K562 (cell line): ENCODE results near the gene MEI4. TPM values are rescaled to one million over a fixed set of nuclear protein-coding genes. Genes with fewer than 3 reads are reported as not detected.

Experiments used
- ATAC-seq: fragments of 200-7000 bp; cut with Tn5 transposase; 3 replicates; pipeline ENCODE4 v1.9.1; 2020; ENCODE audit warnings: moderate library complexity
- BruUV-seq: library from RNA; stranded (reverse); fragments of 400-500 nt; replicated peaks from 2 replicates; lab custom pipeline; 2021; lab: Mats Ljungman, UMichigan
- CTCF ChIA-PET: fragments of 300-600 bp; formaldehyde crosslinking; extraction: SDS; loops from one replicate; lab custom pipeline; 2021; ENCODE audit warnings: low intra/inter-chr PET ratio; lab: Yijun Ruan, JAX
- POLR2A ChIA-PET: fragments of 300-600, 350-650 bp; sonication (Branson Sonifier 250); formaldehyde crosslinking; extraction: SDS; loops from one replicate; lab custom pipeline; 2021; ENCODE audit warnings: antibody characterized with exemption, inconsistent platforms; lab: Yijun Ruan, JAX
- DNase-seq, 4 experiments: peaks; one replicate each; pipeline versions ENCODE4 v3.0.0 to v3.0.0-alpha.2; 2011 to 2018; ENCODE audit warnings: low spot score in 3 of 4, mixed read lengths in 3 of 4; ENCODE audit errors: extremely low read depth in 1 of 4
- FAIRE-seq: peaks from 2 replicates; lab custom pipeline; 2011; peaks lifted over from hg19 to GRCh38; lab: Jason Lieb, UNC
- H2AFZ ChIP-seq: 2 replicates; pipeline ENCODE4 v1.6.0; 2011; ENCODE audit warnings: low read depth, low read length, control low read depth, inconsistent platforms
- H3K27ac ChIP-seq: fragments of 200-600 bp; 3 replicates; pipeline ENCODE4 v1.8.0; 2011; ENCODE audit warnings: low read depth, mild to moderate bottlenecking, control low read depth, inconsistent platforms, low read length, moderate library complexity, mixed read lengths; ENCODE audit errors: extremely low read depth
- H3K27me3 ChIP-seq, 2 experiments: fragments of 300-600 bp in 1 of 2; 2 replicates in 1 of 2; 3 replicates in 1 of 2; pipeline versions ENCODE4 v1.6.0 to v1.8.0; 2011; ENCODE audit warnings: inconsistent platforms in 2 of 2, low read length in 2 of 2, mild to moderate bottlenecking in 1 of 2, mixed read lengths in 1 of 2, moderate library complexity in 1 of 2; ENCODE audit not compliant: control insufficient read depth in 2 of 2, insufficient read depth in 2 of 2
- H3K36me3 ChIP-seq: fragments of 300-600 bp; 3 replicates; pipeline ENCODE4 v1.8.0; 2011; ENCODE audit warnings: mild to moderate bottlenecking, low read length, inconsistent platforms; ENCODE audit not compliant: control insufficient read depth, insufficient read depth
- H3K4me1 ChIP-seq, 2 experiments: fragments of 200-600 bp in 1 of 2; replicated peaks in 1 of 2; 2 replicates in 1 of 2; 3 replicates in 1 of 2; pipeline versions ENCODE4 v1.5.1 to v1.8.0; 2011; ENCODE audit warnings: inconsistent platforms in 2 of 2, low read length in 2 of 2, mild to moderate bottlenecking in 1 of 2, mixed read lengths in 1 of 2, moderate library complexity in 1 of 2; ENCODE audit not compliant: control insufficient read depth in 2 of 2, insufficient read depth in 2 of 2
- H3K4me2 ChIP-seq: 2 replicates; pipeline ENCODE4 v1.6.1; 2011; ENCODE audit warnings: low read length, control low read depth, inconsistent platforms, mixed read lengths; ENCODE audit not compliant: insufficient read depth
- H3K4me3 ChIP-seq: fragments of 200-600 bp; sonication (generic), shearing (Covaris generic); 2 replicates; pipeline ENCODE4 v1.5.1; 2016; ENCODE audit warnings: control low read depth, inconsistent platforms
- H3K79me2 ChIP-seq: fragments of 200-600 bp; 3 replicates; pipeline ENCODE4 v1.8.0; 2011; ENCODE audit warnings: low read length, inconsistent platforms; ENCODE audit not compliant: control insufficient read depth, insufficient read depth
- H3K9ac ChIP-seq, 2 experiments: 2 replicates each; pipeline versions ENCODE4 v1.6.0 to v1.6.1; 2011; ENCODE audit warnings: low read depth in 2 of 2, low read length in 2 of 2, control low read depth in 1 of 2, inconsistent platforms in 1 of 2, mild to moderate bottlenecking in 1 of 2, mixed read lengths in 1 of 2; ENCODE audit not compliant: insufficient read depth in 1 of 2
- H3K9me1 ChIP-seq: one replicate; pipeline ENCODE4 v1.6.0; 2011; ENCODE audit warnings: inconsistent platforms, mild to moderate bottlenecking, low read length, moderate library complexity; ENCODE audit not compliant: control insufficient read depth, insufficient read depth
- H3K9me3 ChIP-seq: replicated peaks from 2 replicates; pipeline ENCODE4 v1.5.1; 2011; ENCODE audit warnings: low read depth, low read length, inconsistent platforms; ENCODE audit not compliant: control insufficient read depth, insufficient read depth
- H4K20me1 ChIP-seq: replicated peaks from 2 replicates; pipeline ENCODE4 v1.6.1; 2011; ENCODE audit warnings: low read length, inconsistent platforms, mixed read lengths; ENCODE audit not compliant: control insufficient read depth, insufficient read depth
- CREBBP ChIP-seq: IDR thresholded peaks from one replicate; pipeline ENCODE4 v1.6.1; 2012; ENCODE audit warnings: low read depth, mild to moderate bottlenecking, control low read depth, inconsistent platforms, low read length
- GMEB1 ChIP-seq: fragments of 250-450 bp; sonication (Bioruptor Pico); IDR thresholded peaks from 2 replicates; pipeline ENCODE4 v1.4.0; 2020; ENCODE audit warnings: mild to moderate bottlenecking
- MITF ChIP-seq: IDR thresholded peaks from 2 replicates; pipeline ENCODE4 v1.6.1; 2014; ENCODE audit warnings: antibody characterized with exemption
- PKNOX1 ChIP-seq: fragments of 450-650 bp; IDR thresholded peaks from 2 replicates; pipeline ENCODE4 v1.6.1; 2016
- RBM25 ChIP-seq: fragments of 200-400 bp; formaldehyde crosslinking; IDR thresholded peaks from 2 replicates; pipeline ENCODE4 v1.6.1; 2018; ENCODE audit warnings: low read length, low read depth, moderate library complexity; ENCODE audit not compliant: severe bottlenecking
- RCOR1 ChIP-seq, 2 experiments: IDR thresholded peaks; 2 replicates each; pipeline ENCODE4 v1.6.1; 2012; ENCODE audit warnings: low read depth in 2 of 2, low read length in 2 of 2, borderline replicate concordance in 1 of 2, improper control_type of control experiment in 1 of 2
- WGBS: fragments of 100-300 bp; shearing (Covaris generic); methylation state at CpG from one replicate; pipeline ENCODE4 v1.1.6; 2016; ENCODE audit warnings: low coverage, mixed read lengths; ENCODE audit not compliant: insufficient coverage; ENCODE audit errors: missing lambda C conversion rate; 5-methylcytosine and 5-hydroxymethylcytosine counted together
- in situ Hi-C: fragments of 300-500 bp; cut with MboI; formaldehyde crosslinking; loops from 4 replicates; pipeline ENCODE4 v1.15.0; 2018; ENCODE audit warnings: inconsistent platforms, mixed read lengths
- intact Hi-C: fragments of 100-400 bp; cut with micrococcal nuclease; formaldehyde crosslinking; loops from 2 replicates; pipeline ENCODE4 v1.14.2; 2022
- polyA plus RNA-seq, 8 experiments: library from polyadenylated mRNA; depleted of rRNA in 4 of 8; stranded (reverse) in 5 of 8; unstranded in 3 of 8; fragments of >200 nt; fragmentation: Nextera tagmentation in 2 of 8; fragmentation: Illumina TruSeq in 1 of 8; extraction: Ambion mirVana in 2 of 8; extraction: Trizol in 1 of 8; gene quantifications; 2 replicates each; pipeline versions ENCODE4 v1.2.1 to v1.2.3, GENCODE V29; 2011 to 2014; ENCODE audit warnings: inconsistent platforms in 1 of 8, missing spikeins in 1 of 8
- total RNA-seq, 7 experiments: library from RNA; depleted of rRNA in 6 of 7; stranded (reverse); fragments of >200 nt in 6 of 7; fragmentation: Illumina TruSeq in 2 of 7; extraction: Trizol in 2 of 7; gene quantifications; 2 replicates each; pipeline versions ENCODE4 v1.2.1 to v1.2.3, GENCODE V29; 2011 to 2021; ENCODE audit warnings: low replicate concordance in 1 of 7
- TF ChIP-seq, protein P1 (sequence below): sonication (generic); formaldehyde crosslinking; IDR thresholded peaks from 2 replicates; pipeline ENCODE4 v1.8.0; 2022; ENCODE audit warnings: mild to moderate bottlenecking, low read depth, missing genetic modification reagents
- TF ChIP-seq, protein P2 (sequence below), 3 experiments: fragments of 200-800 bp in 1 of 3; fragments of 250-450 bp in 1 of 3; fragments of 450-650 bp in 1 of 3; sonication (Bioruptor Pico) in 1 of 3; sonication (Bioruptor generic) in 1 of 3; formaldehyde crosslinking in 1 of 3; IDR thresholded peaks; 2 replicates each; pipeline versions ENCODE4 v1.6.1 to v1.8.0; 2016 to 2022; ENCODE audit warnings: mild to moderate bottlenecking in 2 of 3, missing genetic modification characterization in 2 of 3, missing compliant biosample characterization in 1 of 3, moderate library complexity in 1 of 3

MEI4 gene
- total and polyA plus RNA-seq, 9 of the 15 experiments (the other 6 are each of a cell fraction or from before 2014, with no cell fraction given): not detected

DNA sequence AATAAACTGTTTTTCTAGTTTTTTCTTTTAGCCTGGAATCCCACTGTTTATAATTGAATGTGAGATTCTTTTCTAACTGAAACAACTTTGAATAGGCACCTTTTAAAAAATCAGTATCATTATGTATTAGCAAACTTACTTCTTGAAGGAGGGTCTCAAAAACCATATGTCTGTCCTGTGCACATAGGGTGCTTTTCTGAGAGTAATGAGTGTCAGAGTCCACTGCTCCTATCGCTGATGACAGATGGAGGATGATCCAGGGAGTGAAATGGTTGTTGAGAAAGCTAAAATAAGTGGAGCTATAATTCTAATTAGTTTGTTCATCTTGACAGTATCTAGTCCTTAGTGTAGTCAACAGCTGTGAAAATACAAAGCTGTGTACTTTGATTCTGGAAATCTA, 35.8 kb downstream of the MEI4 start:
- Histone ChIP-seq H3K36me3 (no peaks in the 10 kb centered on the region), H2AFZ (no peak overlapping the region), H3K27ac (no peak overlapping the region), H3K4me2 (no peak overlapping the region), H3K27me3 (no peaks in the 10 kb centered on the region), H3K79me2 (no peaks in the 10 kb centered on the region), H3K4me1 (no peaks in the 10 kb centered on the region), H3K9me3 (no peaks in the 10 kb centered on the region; the same call in 1 of the 2 replicates), H3K4me3 (no peak overlapping the region), H3K9ac (no peak overlapping the region), H4K20me1 (no peaks in the 10 kb centered on the region), H3K9me1 (no peaks in the 10 kb centered on the region)
- TF ChIP-seq, protein P1, sequence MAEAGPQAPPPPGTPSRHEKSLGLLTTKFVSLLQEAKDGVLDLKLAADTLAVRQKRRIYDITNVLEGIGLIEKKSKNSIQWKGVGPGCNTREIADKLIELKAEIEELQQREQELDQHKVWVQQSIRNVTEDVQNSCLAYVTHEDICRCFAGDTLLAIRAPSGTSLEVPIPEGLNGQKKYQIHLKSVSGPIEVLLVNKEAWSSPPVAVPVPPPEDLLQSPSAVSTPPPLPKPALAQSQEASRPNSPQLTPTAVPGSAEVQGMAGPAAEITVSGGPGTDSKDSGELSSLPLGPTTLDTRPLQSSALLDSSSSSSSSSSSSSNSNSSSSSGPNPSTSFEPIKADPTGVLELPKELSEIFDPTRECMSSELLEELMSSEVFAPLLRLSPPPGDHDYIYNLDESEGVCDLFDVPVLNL (CRISPR knock-in tag): no peak
- TF ChIP-seq GMEB1 (CRISPR knock-in tag): no peak
- no peak for TF ChIP-seq RCOR1 (IDR thresholded peaks at IDR 0.05; ENCODE audit: borderline replicate concordance in 1 of 2, low read depth in 2 of 2, low read length in 2 of 2)
- no peak for TF ChIP-seq PKNOX1
- TF ChIP-seq, protein P2, sequence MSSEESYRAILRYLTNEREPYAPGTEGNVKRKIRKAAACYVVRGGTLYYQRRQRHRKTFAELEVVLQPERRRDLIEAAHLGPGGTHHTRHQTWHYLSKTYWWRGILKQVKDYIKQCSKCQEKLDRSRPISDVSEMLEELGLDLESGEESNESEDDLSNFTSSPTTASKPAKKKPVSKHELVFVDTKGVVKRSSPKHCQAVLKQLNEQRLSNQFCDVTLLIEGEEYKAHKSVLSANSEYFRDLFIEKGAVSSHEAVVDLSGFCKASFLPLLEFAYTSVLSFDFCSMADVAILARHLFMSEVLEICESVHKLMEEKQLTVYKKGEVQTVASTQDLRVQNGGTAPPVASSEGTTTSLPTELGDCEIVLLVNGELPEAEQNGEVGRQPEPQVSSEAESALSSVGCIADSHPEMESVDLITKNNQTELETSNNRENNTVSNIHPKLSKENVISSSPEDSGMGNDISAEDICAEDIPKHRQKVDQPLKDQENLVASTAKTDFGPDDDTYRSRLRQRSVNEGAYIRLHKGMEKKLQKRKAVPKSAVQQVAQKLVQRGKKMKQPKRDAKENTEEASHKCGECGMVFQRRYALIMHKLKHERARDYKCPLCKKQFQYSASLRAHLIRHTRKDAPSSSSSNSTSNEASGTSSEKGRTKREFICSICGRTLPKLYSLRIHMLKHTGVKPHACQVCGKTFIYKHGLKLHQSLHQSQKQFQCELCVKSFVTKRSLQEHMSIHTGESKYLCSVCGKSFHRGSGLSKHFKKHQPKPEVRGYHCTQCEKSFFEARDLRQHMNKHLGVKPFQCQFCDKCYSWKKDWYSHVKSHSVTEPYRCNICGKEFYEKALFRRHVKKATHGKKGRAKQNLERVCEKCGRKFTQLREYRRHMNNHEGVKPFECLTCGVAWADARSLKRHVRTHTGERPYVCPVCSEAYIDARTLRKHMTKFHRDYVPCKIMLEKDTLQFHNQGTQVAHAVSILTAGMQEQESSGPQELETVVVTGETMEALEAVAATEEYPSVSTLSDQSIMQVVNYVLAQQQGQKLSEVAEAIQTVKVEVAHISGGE (CRISPR knock-in tag; IDR thresholded peaks at IDR 0.05): no peak
- TF ChIP-seq CREBBP: no peak
- no peak for TF ChIP-seq MITF
- TF ChIP-seq RBM25: no peak
- POLR2A ChIA-PET: no interaction called here
- in situ Hi-C loops (no loop called here), intact Hi-C loops (no loop called here)
- DNase-seq (no peak), ATAC-seq (no peak), FAIRE-seq (no peak)
- 0% methylated on average over 1 of the region's 1 CpG for WGBS
- no TSS peak for BruUV-seq
- CTCF ChIA-PET: no interaction called here
